Daoy (cell line): ENCODE results near the gene PRADC1. TPM values are rescaled to one million over a fixed set of nuclear protein-coding genes. Genes with fewer than 3 reads are reported as not detected.

ENCODE experiments used
- DNase-seq: peaks from one replicate; pipeline ENCODE4 v3.0.0-alpha.2; 2015; ENCODE audit warnings: low read depth
- total RNA-seq: library from RNA; depleted of rRNA; stranded (reverse); fragments of >200 nt; shearing (Covaris generic); gene quantifications from 2 replicates; pipeline ENCODE4 v1.2.3, GENCODE V29; 2014

PRADC1 gene
- total RNA-seq, 1 experiment from 2014 or later = 30.8 TPM

DNA sequence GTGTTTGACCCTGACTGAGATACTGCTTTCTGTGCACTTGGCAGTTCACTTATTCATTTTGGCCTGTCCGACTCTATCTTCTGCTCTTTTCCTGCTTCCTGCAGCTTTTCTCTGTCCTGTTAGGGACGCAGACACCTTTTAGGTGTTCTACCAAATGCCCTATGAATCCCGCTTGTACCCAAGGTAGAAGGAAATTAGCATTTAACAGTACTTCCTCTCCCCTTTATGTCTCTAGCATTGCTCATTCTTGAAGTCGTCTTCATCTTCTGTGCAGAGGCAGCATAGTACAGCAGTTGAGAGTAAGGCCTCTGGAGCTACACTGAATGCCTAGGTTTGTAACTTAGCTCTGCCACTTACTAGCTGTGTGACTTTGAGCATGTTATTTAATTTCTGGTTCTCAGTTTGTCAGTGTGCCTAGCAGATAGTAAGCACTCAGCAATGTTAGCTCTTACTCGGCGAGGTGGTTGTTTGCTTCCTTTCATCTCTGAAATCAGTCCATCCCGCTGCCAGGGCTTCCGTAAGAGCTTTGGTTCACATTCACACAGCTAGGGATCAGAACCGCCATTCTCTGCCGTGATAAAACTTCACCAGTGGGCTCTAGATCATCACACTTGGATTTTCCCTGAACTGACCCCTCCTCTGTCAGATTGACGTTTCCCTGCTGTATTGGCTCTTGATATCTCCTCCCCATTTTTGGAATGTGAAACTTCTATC lies 2.4 kb upstream of the PRADC1 start:
- DNase-seq = no peak

DNA sequence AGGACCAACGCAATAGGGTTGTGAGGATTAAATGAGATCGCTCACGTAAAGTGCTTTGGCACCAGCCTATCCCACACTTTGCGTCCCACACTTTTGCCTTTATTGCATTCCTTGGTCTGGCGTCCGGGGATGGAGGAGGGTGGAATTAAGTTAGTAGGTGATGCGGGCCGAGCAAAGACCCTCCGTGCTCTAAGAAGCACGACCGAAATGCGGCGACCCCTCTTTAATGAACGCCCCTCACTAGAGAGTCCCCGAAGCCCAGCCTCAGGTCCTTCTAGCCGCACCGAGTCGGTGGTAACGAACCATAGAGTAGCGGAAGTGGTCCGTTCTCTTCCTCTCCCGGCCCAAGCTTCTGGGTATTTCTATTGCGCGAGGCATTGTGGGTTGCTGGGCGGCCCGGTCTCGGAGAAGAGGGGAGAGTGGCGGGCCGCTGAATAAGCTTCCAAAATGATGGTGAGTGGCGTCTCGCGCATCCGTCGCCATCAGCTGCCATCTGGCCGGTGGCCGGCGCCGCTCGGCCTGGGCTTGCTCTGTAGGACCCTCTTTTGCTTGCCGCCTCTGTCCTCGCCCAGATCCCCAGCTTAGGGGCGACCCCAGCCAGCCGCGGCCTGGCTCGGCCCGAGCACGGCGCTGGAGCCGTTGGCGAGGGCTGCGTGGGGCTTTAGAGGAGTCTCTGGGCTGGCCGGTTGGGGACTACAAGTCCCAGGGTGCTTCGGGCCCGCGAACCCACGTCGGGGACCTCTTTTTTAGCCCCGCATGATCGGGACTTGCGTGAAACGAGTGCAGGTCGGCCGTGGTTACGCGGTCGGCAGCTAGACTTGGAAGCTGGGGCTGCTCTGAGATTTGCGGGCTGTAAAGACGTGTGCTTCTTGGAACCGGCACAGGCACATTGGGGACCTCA lies 1.1 kb upstream of the PRADC1 start, which contains the start of gene CCT7:
TSS of gene CCT7 (plus strand) at position 377 of the 901 bp plus-strand sequence. CDS start at position 448, 71 bp downstream.
- peak; percentile 91 for DNase-seq

- no peak for DNase-seq
These were observed 461 bp downstream of the PRADC1 start for GRCh38 chr2:73232403-73233153.

GRCh38 chr2:73228631-73229030 lies 4.4 kb downstream of the PRADC1 start:
- no peak for DNase-seq

DNA sequence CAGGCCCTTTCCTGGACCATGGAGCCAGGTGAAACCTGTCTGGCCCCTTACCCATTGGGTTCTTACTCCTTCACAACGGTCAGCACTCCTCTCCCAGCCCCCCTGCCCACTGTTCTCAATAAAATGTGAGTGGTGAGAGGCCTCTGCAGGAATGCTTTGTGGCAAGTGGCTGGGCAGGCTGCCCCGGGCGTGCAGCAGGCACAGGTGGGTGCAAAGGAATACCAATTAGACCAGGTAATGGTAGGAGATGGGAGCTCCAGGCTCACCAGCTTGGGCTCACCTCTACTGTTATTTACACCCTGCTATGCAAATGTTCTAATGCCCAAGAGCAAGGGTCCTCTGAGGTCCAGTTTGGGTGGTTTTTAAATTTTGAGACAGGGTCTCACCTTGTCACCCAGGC lies 6.0 kb downstream of the PRADC1 start:
- no peak for DNase-seq

GRCh38 chr2:73225513-73226360 lies 7.3 kb downstream of the PRADC1 start:
- DNase-seq = no peak

- DNase-seq = no peak
These were observed 9.2 kb downstream of the PRADC1 start for GRCh38 chr2:73223821-73224220.

DNA sequence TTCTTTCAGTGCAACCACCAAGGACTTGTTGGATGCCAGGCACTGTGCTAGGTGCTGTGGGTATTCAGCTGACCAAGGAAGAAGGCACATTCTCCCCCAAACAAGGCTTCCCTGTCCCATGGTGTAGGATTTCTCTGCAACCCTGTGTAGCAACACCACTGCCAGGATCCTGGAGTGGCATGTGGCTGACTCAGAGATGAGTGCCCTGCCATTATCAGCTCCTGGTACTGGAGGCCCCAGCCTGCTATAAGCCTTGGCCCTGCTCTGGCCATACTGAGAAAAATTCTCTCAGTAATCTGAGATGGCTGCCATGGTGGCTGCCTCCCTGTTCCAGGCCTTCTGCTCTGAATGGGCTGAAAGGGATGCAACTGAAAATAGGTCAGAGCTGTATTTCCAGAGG lies 14.7 kb downstream of the PRADC1 start:
- DNase-seq = peak; percentile 44

DNA sequence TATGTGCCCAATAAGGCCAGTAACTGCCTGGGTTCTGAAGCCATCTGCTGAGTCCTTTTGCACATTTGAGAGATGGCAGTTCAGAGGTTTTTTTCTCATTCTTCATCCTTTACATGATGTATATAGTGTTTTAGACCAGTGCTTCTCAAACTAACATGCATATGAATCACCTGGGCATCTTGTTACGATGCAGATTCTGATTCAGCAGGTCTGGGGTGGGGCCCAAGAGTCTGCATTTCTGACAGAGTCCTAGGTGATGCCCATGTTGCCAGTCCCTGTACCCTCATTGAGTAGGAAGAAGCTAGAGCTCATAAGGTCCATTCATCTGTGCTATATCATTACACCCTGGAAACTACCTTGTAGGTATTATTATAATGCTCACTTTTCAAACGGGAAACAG lies 15.2 kb downstream of the PRADC1 start:
- no peak for DNase-seq

- no peak for DNase-seq
These were observed 15.9 kb downstream of the PRADC1 start for GRCh38 chr2:73217160-73217559.

- DNase-seq = no peak
These were observed 17.8 kb downstream of the PRADC1 start for GRCh38 chr2:73215254-73215653.

DNA sequence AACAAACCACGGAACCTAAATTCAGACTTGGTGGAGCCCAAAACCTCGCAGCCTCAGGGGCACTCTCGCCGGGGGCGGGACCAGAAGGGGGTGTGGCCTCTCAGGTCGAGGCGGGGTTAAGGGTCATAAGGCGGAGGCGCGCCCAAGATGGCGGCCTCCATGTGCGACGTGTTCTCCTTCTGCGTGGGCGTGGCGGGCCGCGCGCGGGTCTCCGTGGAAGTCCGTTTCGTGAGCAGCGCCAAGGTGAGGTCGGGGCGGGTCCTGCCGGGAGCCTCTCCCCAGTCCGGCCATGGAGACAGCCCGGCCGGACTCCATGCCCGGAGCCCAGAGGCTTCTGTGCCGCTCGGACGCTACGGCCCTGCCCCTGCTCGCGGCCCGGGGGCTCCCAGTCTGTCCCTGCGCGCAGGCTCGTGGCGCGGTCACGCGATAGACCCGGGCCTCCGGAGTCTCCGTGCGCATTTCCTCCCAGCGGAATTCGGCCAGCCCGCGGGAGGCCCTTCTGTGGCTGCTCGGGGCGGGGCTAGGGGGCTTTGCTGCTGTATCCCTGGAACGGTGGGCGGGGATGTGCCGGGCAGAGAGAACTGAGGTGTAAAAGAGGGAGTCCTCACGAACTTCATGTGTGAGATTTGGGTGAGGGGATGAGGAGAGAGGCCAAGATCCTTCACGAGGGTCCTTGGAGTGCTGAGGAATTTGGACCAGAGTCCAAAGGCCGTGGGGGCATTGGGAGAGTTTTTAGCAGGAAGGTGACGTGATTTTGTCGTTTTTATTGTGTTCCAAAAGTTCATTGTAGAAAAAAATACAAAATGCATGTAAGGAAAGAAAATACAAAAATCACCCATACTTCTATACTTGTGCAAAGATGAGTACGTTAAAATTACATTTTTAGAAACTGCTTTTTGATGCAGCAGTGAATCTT lies 18.7 kb downstream of the PRADC1 start, which contains the start of gene SMYD5:
TSS of gene SMYD5 (plus strand) at position 126 of the 916 bp plus-strand sequence. CDS start at position 148, 22 bp downstream.
- DNase-seq = peak; percentile 85

DNA sequence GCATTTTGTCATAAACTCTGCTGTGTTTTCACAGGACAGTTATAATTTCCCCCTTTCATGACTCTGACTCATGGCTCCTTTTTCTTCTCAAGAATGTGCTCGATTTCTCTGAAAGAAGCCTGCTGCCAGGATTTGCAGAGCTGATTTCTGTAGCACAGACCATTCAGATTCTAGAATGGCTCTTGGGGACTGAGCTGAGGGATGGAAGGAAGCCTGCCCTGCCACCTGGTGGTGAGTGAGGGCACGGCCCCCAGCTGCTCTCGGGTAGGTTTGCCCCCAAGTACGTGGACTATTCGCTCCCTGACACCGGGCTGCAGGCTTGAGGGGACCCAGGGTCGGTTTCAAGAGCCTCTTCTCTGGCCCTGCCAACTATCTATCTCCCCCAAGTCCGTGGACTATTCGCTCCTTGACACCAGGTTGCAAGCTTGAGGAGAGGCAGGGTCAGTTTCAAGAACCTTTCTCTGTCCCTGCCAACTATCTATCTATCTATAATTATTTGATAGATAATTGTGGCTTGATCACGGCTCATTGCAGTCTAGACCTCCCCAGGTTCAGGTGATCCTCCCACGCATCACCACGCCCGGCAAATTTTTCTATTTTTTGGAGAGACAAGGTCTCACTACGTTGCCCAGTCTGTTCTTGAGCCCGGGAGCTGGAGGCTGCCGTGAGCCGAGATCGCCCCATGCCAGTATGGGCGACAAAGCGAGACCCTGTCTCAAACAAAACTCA lies 20.4 kb downstream of the PRADC1 start:
- DNase-seq = peak; percentile 73

DNA sequence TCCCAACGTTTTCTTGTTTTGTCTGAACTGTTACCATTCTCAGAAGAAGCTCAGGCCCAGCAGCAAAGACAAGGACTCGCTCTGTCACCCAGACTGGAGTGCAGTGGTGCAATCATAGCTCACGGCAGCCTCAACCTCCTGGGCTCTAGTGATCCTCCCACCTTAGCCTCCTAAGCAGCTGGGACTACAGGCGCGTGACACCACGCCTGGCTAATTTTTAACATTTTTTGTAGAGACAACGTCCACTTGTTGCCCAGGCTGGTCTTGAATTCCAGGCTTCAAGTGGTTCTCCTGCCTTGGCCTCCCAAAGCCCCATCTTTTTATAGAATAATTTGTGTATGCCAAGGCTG lies 21.0 kb downstream of the PRADC1 start:
- no peak for DNase-seq

DNA sequence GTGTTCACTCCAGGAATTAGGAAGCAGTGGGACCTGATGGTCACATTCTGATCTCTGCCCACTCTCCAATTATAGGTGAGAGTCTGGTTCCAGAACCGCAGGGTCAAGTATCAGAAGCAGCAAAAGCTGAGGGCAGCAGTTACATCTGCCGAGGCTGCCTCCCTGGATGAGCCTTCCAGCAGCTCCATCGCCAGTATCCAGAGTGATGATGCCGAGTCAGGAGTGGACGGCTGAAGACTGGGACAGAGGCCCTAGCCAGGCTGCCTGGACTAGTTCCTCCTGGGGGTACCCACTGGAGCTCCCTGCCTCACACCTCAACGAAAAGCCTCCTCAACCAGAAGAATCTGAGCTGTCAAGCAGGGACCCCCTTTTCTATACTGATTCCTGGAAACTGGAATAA lies 22.3 kb downstream of the PRADC1 start:
- DNase-seq = no peak

DNA sequence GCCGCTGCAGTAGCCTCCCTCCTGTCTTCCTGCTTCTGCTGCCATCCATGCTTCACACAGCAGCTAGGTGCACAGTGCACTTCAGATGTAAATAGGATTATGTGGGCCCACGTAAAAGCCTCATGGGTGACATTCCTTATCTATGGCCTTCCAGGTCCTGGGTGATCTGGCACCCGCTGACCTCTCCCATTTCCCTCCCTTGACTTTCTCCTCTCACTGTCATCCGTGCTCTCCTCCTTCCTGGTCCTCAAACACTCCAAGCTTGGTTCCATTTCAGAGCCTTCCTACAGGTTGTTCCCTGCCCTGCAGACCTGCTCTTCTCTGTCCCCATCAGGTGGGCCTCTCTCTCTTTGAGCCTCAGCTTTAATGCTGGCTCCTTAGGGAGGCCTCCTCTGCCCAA lies 23.0 kb downstream of the PRADC1 start:
- DNase-seq = no peak

GRCh38 chr2:73208258-73208657 lies 24.8 kb downstream of the PRADC1 start:
- DNase-seq = no peak

DNA sequence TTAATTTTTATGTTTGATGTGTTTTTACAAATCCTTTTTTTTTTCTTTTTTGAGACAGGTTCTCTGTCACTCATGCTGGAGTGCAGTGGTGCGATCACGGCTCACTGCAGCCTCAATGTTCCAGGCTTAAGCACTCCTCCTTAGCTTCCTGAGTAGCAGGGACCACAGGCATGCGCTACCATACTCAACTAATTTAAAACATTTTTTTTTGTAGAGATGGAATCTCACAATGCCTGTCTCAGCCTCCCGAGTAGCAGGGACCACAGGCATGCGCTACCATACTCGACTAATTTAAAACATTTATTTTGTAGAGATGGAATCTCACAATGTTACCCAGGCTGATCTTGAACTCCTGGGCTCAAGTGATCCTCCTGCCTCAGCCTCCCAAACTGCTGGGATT lies 27.4 kb downstream of the PRADC1 start:
- DNase-seq = no peak

DNA sequence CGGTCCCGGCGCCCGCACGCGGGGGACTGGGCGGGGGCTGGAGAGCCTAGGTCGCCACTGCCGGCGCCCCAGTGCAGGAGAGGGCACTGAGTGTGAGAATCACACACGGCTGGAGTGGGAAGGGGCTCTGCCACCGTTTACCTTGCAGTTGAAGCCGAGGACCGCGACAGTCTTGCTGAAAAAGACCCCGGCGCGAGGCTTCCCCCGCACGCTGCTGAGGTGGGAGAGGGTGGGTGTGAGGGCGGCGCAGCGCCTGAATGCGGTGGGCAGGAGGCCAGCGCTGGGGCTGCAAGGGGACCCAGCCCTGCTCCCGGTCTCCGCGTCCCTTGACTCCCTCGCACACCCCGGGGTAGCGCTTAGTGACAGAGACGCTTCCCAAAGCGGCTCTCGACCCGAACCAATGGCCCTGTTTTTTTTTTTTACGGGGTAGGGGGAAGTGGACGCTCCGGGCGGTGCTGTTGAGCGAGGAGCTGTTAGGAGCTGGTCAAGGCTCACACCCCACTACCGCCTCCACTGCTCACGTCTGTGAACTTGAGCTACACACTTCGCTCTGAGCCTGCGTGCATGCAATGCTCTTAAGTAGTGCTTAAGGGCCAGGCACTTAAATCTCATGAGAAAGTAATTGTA lies 29.9 kb downstream of the PRADC1 start:
- DNase-seq = no peak
